Inflammatory macrophage treated with lipopolysaccharide for 4 hours (primary cell): Measurements from ENCODE around the gene APBB3.
A peak's percentile ranks its signal among the peaks of the same experiment; 100 is the strongest.

Experiments
- DNase-seq: peaks from one replicate; pipeline ENCODE4 v3.0.0-alpha.2; 2020

Gene APBB3

GRCh38 chr5:140553657-140554056 lies 10.7 kb downstream of the APBB3 start:
- DNase-seq = peak; percentile 58

- DNase-seq = no peak
These were observed 12.5 kb downstream of the APBB3 start for GRCh38 chr5:140551872-140552271.

- no peak for DNase-seq
These were observed 14.0 kb downstream of the APBB3 start for GRCh38 chr5:140550147-140551079.

GRCh38 chr5:140549237-140550144 lies 14.9 kb downstream of the APBB3 start:
- peak; percentile 69 for DNase-seq

- no peak for DNase-seq
These were observed 15.6 kb downstream of the APBB3 start for GRCh38 chr5:140548791-140549190.

- DNase-seq = no peak
These were observed 16.1 kb downstream of the APBB3 start for GRCh38 chr5:140548300-140548688.

- peak; percentile 94 for DNase-seq
These were observed 16.7 kb downstream of the APBB3 start, which contains the start of gene EIF4EBP3 for GRCh38 chr5:140547508-140548299. Gene EIF4EBP3 (plus strand): TSS chr5:140547662. CDS start chr5:140547738, 76 bp downstream.

- DNase-seq = peak; percentile 34
These were observed 17.4 kb downstream of the APBB3 start for GRCh38 chr5:140546851-140547507.

- DNase-seq = no peak
These were observed 18.8 kb downstream of the APBB3 start for GRCh38 chr5:140545606-140546005.

- DNase-seq = no peak
These were observed 19.4 kb downstream of the APBB3 start for GRCh38 chr5:140544986-140545385.

- DNase-seq = no peak
These were observed 21.4 kb downstream of the APBB3 start for GRCh38 chr5:140542972-140543371.

GRCh38 chr5:140540227-140540626 lies 24.2 kb downstream of the APBB3 start:
- DNase-seq = no peak

GRCh38 chr5:140524003-140524402 lies 40.4 kb downstream of the APBB3 start:
- DNase-seq = no peak

GRCh38 chr5:140513124-140513523 lies 51.3 kb downstream of the APBB3 start:
- DNase-seq = no peak

- DNase-seq = no peak
These were observed 54.5 kb downstream of the APBB3 start for GRCh38 chr5:140509898-140510297.
